ENCODE measurements around the gene IFFO2.
"Not testable (repeated sequence)": the region's sequence is repeated elsewhere in the genome, so short reads cannot be mapped to it uniquely, and the experiment has no call there.

IFFO2 gene

GRCh38 chr1:18907917-18908845, 48.3 kb downstream of the IFFO2 start:
- no peak overlapping the region for H3K4me3 ChIP-seq (ENCODE audit: low read length)

GRCh38 chr1:18907021-18907916, 49.2 kb downstream of the IFFO2 start:
- DNase-seq (ENCODE audit: low read depth, low spot score): no peak
- H3K4me3 ChIP-seq (ENCODE audit: low read length): no peak overlapping the region

More at GRCh38 chr1:18907917-18908845, 48.3 kb downstream of the IFFO2 start:
- DNase-seq (ENCODE audit: low read depth, low spot score): no peak

- no peak for DNase-seq (ENCODE audit: low read depth, low spot score)
These were observed 53.2 kb downstream of the IFFO2 start for GRCh38 chr1:18903291-18903756.

GRCh38 chr1:18902523-18903290, 53.8 kb downstream of the IFFO2 start, which contains the start of gene ALDH4A1:
TSS of gene ALDH4A1 (minus strand) at chr1:18902555. CDS start at chr1:18902523, 32 bp downstream.
- DNase-seq (ENCODE audit: low read depth, low spot score): peak; percentile 97
- peak within 1 kb of the TSS; percentile 81 for H3K4me3 ChIP-seq (ENCODE audit: low read length)

More at GRCh38 chr1:18903291-18903756, 53.2 kb downstream of the IFFO2 start:
- H3K4me3 ChIP-seq (ENCODE audit: low read length): peak overlapping the region; percentile 81

GRCh38 chr1:18901952-18902522, 54.4 kb downstream of the IFFO2 start:
- DNase-seq (ENCODE audit: low read depth, low spot score): no peak
- H3K4me3 ChIP-seq (ENCODE audit: low read length): peak overlapping the region; percentile 81

GRCh38 chr1:18901147-18901951, 55.1 kb downstream of the IFFO2 start:
- H3K4me3 ChIP-seq (ENCODE audit: low read length): peak overlapping the region; percentile 81
- no peak for DNase-seq (ENCODE audit: low read depth, low spot score)

- no peak for DNase-seq (ENCODE audit: low read depth, low spot score)
- no peak overlapping the region for H3K4me3 ChIP-seq (ENCODE audit: low read length)
These were observed 56.1 kb downstream of the IFFO2 start for GRCh38 chr1:18900303-18900841.

- H3K4me3 ChIP-seq (ENCODE audit: low read length): no peak overlapping the region
- no peak for DNase-seq (ENCODE audit: low read depth, low spot score)
These were observed 57.0 kb downstream of the IFFO2 start for GRCh38 chr1:18899363-18900049.

GRCh38 chr1:18898567-18898966, 57.9 kb downstream of the IFFO2 start:
- DNase-seq (ENCODE audit: low read depth, low spot score): no peak
- H3K4me3 ChIP-seq (ENCODE audit: low read length): no peak overlapping the region

- DNase-seq (ENCODE audit: low read depth, low spot score): no peak
- no peak overlapping the region for H3K4me3 ChIP-seq (ENCODE audit: low read length)
These were observed 61.2 kb downstream of the IFFO2 start for GRCh38 chr1:18895317-18895716.

- no peak for DNase-seq (ENCODE audit: low read depth, low spot score)
- H3K4me3 ChIP-seq (ENCODE audit: low read length): no peak overlapping the region
These were observed 63.4 kb downstream of the IFFO2 start for GRCh38 chr1:18893120-18893519.

GRCh38 chr1:18891858-18892257, 64.6 kb downstream of the IFFO2 start:
- DNase-seq (ENCODE audit: low read depth, low spot score); H3K4me3 ChIP-seq (ENCODE audit: low read length): not testable (repeated sequence)

- no peak overlapping the region for H3K4me3 ChIP-seq (ENCODE audit: low read length)
- no peak for DNase-seq (ENCODE audit: low read depth, low spot score)
These were observed 65.1 kb downstream of the IFFO2 start for GRCh38 chr1:18891426-18891780.

- no peak for DNase-seq (ENCODE audit: low read depth, low spot score)
- no peak overlapping the region for H3K4me3 ChIP-seq (ENCODE audit: low read length)
These were observed 65.6 kb downstream of the IFFO2 start for GRCh38 chr1:18890706-18891425.

- no peak overlapping the region for H3K4me3 ChIP-seq (ENCODE audit: low read length)
- DNase-seq (ENCODE audit: low read depth, low spot score): no peak
These were observed 70.5 kb downstream of the IFFO2 start for GRCh38 chr1:18886003-18886335.

- DNase-seq (ENCODE audit: low read depth, low spot score): no peak
- H3K4me3 ChIP-seq (ENCODE audit: low read length): no peak overlapping the region
These were observed 71.0 kb downstream of the IFFO2 start for GRCh38 chr1:18885311-18886002.

Measured in Jurkat, Clone E6-1 (cell line).